HepG2 (cell line): ENCODE results near the gene FKBP1B. TPM values are rescaled to one million over a fixed set of nuclear protein-coding genes. Genes with fewer than 3 reads are reported as not detected.

Source experiments
- ATAC-seq: fragments of 200-7000 bp; cut with Tn5 transposase; 3 replicates; pipeline ENCODE4 v1.9.1; 2020; ENCODE audit warnings: mild to moderate bottlenecking, moderate library complexity
- BruUV-seq: library from RNA; stranded (reverse); fragments of 400-500 nt; replicated peaks from 2 replicates; lab custom pipeline; 2021; lab: Mats Ljungman, UMichigan
- CTCF ChIA-PET: fragments of 300-600 bp; formaldehyde crosslinking; extraction: SDS; loops from one replicate; lab custom pipeline; 2021; ENCODE audit warnings: low total read pairs, inconsistent platforms, low intra/inter-chr PET ratio; lab: Yijun Ruan, JAX
- POLR2A ChIA-PET: fragments of 350-600 bp; sonication (Branson Sonifier 250); formaldehyde crosslinking; loops from one replicate; lab custom pipeline; 2020; ENCODE audit warnings: antibody characterized with exemption, inconsistent platforms; lab: Yijun Ruan, JAX
- DNase-seq: peaks from one replicate; pipeline ENCODE4 v3.0.0-alpha.2; 2015; ENCODE audit warnings: low spot score
- FAIRE-seq: peaks from 3 replicates; lab custom pipeline; 2011; peaks lifted over from hg19 to GRCh38; lab: Jason Lieb, UNC
- H2AFZ ChIP-seq: one replicate; pipeline ENCODE4 v1.6.1; 2011; ENCODE audit warnings: low read length, inconsistent platforms
- H3K27ac ChIP-seq: fragments of 300-600 bp; 3 replicates; pipeline ENCODE4 v1.8.0; 2011; ENCODE audit warnings: mixed run types, mild to moderate bottlenecking, mixed read lengths, low read length, inconsistent platforms; ENCODE audit not compliant: insufficient read depth; ENCODE audit errors: extremely low read length
- H3K27me3 ChIP-seq, 2 experiments: fragments of 200-600 bp in 1 of 2; 2 replicates in 1 of 2; 3 replicates in 1 of 2; pipeline versions ENCODE4 v1.6.0 to v1.8.0; 2011; ENCODE audit warnings: low read length in 2 of 2, mild to moderate bottlenecking in 2 of 2, moderate library complexity in 2 of 2, inconsistent platforms in 1 of 2; ENCODE audit not compliant: insufficient read depth in 2 of 2, control insufficient read depth in 1 of 2
- H3K36me3 ChIP-seq, 2 experiments: fragments of 200-600 bp in 1 of 2; replicated peaks in 1 of 2; 2 replicates in 1 of 2; 3 replicates in 1 of 2; pipeline versions ENCODE4 v1.5.1 to v1.8.0; 2011; ENCODE audit warnings: low read length in 2 of 2, inconsistent platforms in 1 of 2; ENCODE audit not compliant: insufficient read depth in 2 of 2, control insufficient read depth in 1 of 2
- H3K4me1 ChIP-seq: 2 replicates; pipeline ENCODE4 v1.5.1; 2012; ENCODE audit warnings: low read length, inconsistent platforms; ENCODE audit not compliant: insufficient read depth
- H3K4me2 ChIP-seq: 2 replicates; pipeline ENCODE4 v1.6.0; 2011; ENCODE audit warnings: low read depth, low read length, inconsistent platforms
- H3K4me3 ChIP-seq, 3 experiments: fragments of 200-600 bp in 1 of 3; sonication (generic), shearing (Covaris generic) in 1 of 3; replicated peaks in 1 of 3; 2 replicates each; pipeline ENCODE4 v1.5.1; 2011 to 2016; ENCODE audit warnings: low read length in 3 of 3, inconsistent platforms in 2 of 3, low read depth in 2 of 3, mild to moderate bottlenecking in 2 of 3, control low read depth in 1 of 3, mixed read lengths in 1 of 3; ENCODE audit not compliant: insufficient read depth in 1 of 3
- H3K79me2 ChIP-seq: one replicate; pipeline ENCODE4 v1.6.1; 2011; ENCODE audit warnings: low read length, inconsistent platforms; ENCODE audit not compliant: insufficient read depth
- H3K9ac ChIP-seq: 2 replicates; pipeline ENCODE4 v1.6.0; 2011; ENCODE audit warnings: mild to moderate bottlenecking, low read depth, low read length, inconsistent platforms; ENCODE audit not compliant: insufficient read depth
- H3K9me3 ChIP-seq: 2 replicates; pipeline ENCODE4 v1.5.1; 2012; ENCODE audit warnings: mild to moderate bottlenecking, low read length
- H4K20me1 ChIP-seq: 2 replicates; pipeline ENCODE4 v1.6.0; 2011; ENCODE audit warnings: inconsistent platforms, mild to moderate bottlenecking, low read length, moderate library complexity; ENCODE audit not compliant: insufficient read depth
- EEA1 ChIP-seq: sonication (generic); formaldehyde crosslinking; IDR thresholded peaks from 2 replicates; pipeline ENCODE4 v1.5.1; 2020; ENCODE audit warnings: mild to moderate bottlenecking, missing genetic modification reagents, borderline replicate concordance
- HCFC1 ChIP-seq: fragments of 150-350 bp; IDR thresholded peaks from 2 replicates; pipeline ENCODE4 v1.6.1; 2014; ENCODE audit warnings: low read depth, low read length
- HMG20A ChIP-seq: IDR thresholded peaks from 2 replicates; pipeline ENCODE4 v1.6.1; 2016; ENCODE audit warnings: borderline replicate concordance
- MTA3 ChIP-seq: sonication (generic); formaldehyde crosslinking; IDR thresholded peaks from 2 replicates; pipeline ENCODE4 v1.4.0; 2020; ENCODE audit warnings: missing genetic modification reagents
- NR0B2 ChIP-seq: sonication (generic); formaldehyde crosslinking; IDR thresholded peaks from 2 replicates; pipeline ENCODE4 v1.4.0; 2020; ENCODE audit warnings: mild to moderate bottlenecking, missing genetic modification reagents
- PAF1 ChIP-seq: IDR thresholded peaks from 2 replicates; pipeline ENCODE4 v1.6.1; 2016; ENCODE audit warnings: missing genetic modification reagents, missing compliant biosample characterization
- RELA ChIP-seq: sonication (generic); formaldehyde crosslinking; IDR thresholded peaks from 2 replicates; pipeline ENCODE4 v1.4.0; 2020; ENCODE audit warnings: missing genetic modification reagents
- SAFB2 ChIP-seq: sonication (generic); formaldehyde crosslinking; IDR thresholded peaks from 2 replicates; pipeline ENCODE4 v1.5.1; 2020; ENCODE audit warnings: missing genetic modification reagents, low read depth, mild to moderate bottlenecking, borderline replicate concordance
- SPEN ChIP-seq: sonication (generic); formaldehyde crosslinking; IDR thresholded peaks from 2 replicates; pipeline ENCODE4 v1.5.1; 2020; ENCODE audit warnings: low read depth, mild to moderate bottlenecking, missing genetic modification reagents
- STAT5B ChIP-seq: sonication (generic); formaldehyde crosslinking; IDR thresholded peaks from 2 replicates; pipeline ENCODE4 v1.4.0; 2020; ENCODE audit warnings: missing genetic modification reagents
- ZBTB3 ChIP-seq: sonication (generic); formaldehyde crosslinking; IDR thresholded peaks from 2 replicates; pipeline ENCODE4 v1.4.0; 2020; ENCODE audit warnings: low read depth, mild to moderate bottlenecking, moderate library complexity, missing genetic modification reagents, borderline replicate concordance
- ZFP1 ChIP-seq: IDR thresholded peaks from 2 replicates; pipeline ENCODE4 v1.6.1; 2016
- ZFP36L1 ChIP-seq: sonication (generic); formaldehyde crosslinking; IDR thresholded peaks from 2 replicates; pipeline ENCODE4 v1.8.0; 2022; ENCODE audit warnings: mild to moderate bottlenecking, missing genetic modification reagents, moderate library complexity
- ZNF136 ChIP-seq: sonication (generic); formaldehyde crosslinking; IDR thresholded peaks from 2 replicates; pipeline ENCODE4 v1.8.1; 2022; ENCODE audit warnings: low read depth, mild to moderate bottlenecking, moderate library complexity, missing genetic modification reagents
- ZSCAN30 ChIP-seq: sonication (generic); formaldehyde crosslinking; IDR thresholded peaks from 2 replicates; pipeline ENCODE4 v1.5.0; 2020; ENCODE audit warnings: mild to moderate bottlenecking, missing genetic modification reagents
- WGBS: methylation state at CpG from one replicate; pipeline ENCODE4 v1.1.6; 2017; ENCODE audit warnings: low lambda C conversion rate; 5-methylcytosine and 5-hydroxymethylcytosine counted together
- in situ Hi-C: cut with HindIII; loops from 2 replicates; pipeline ENCODE4 v1.10.0; 2017; ENCODE audit warnings: low pct_unique_long_range_greater_than_20kb; ENCODE audit not compliant: extremely low pct_ligation_motif_present
- intact Hi-C: fragments of 100-400 bp; cut with micrococcal nuclease; formaldehyde crosslinking; loops from one replicate; pipeline ENCODE4 v1.10.0; 2022; ENCODE audit not compliant: unreplicated experiment
- polyA plus RNA-seq, 8 experiments: library from polyadenylated mRNA; depleted of rRNA in 3 of 8; stranded (reverse) in 7 of 8; unstranded in 1 of 8; fragments of >200 nt; fragmentation: Illumina TruSeq in 4 of 8; extraction: Trizol in 4 of 8; gene quantifications; 2 replicates each; pipeline versions ENCODE4 v1.2.1 to v1.2.3, GENCODE V29; 2011 to 2016; ENCODE audit warnings: low read depth in 4 of 8, missing spikeins in 1 of 8, mixed read lengths in 1 of 8; ENCODE audit not compliant: insufficient read depth in 1 of 8
- total RNA-seq, 5 experiments: library from RNA; depleted of rRNA; stranded (reverse); fragments of >200 nt; fragmentation: Illumina TruSeq; extraction: Trizol; gene quantifications; 2 replicates each; pipeline ENCODE4 v1.2.3, GENCODE V29; 2016; ENCODE audit warnings: low read depth in 1 of 5
- TF ChIP-seq, protein P1 (sequence below): IDR thresholded peaks from 2 replicates; pipeline ENCODE4 v1.6.1; 2012; ENCODE audit warnings: low read depth, low read length, improper control_type of control experiment
- TF ChIP-seq, protein P2 (sequence below): sonication (generic); formaldehyde crosslinking; IDR thresholded peaks from 2 replicates; pipeline ENCODE4 v1.5.1; 2020; ENCODE audit warnings: missing genetic modification reagents, mild to moderate bottlenecking, borderline replicate concordance
- TF ChIP-seq, protein P3 (sequence below): IDR thresholded peaks from 2 replicates; pipeline ENCODE4 v1.6.1; 2016; ENCODE audit warnings: missing compliant biosample characterization, missing genetic modification reagents, borderline replicate concordance

The FKBP1B gene
- total and polyA plus RNA-seq, 2 of the 13 experiments (the other 11 are each of a cell fraction or from before 2014, with no cell fraction given) = 35.2 to 96.3 TPM

DNA sequence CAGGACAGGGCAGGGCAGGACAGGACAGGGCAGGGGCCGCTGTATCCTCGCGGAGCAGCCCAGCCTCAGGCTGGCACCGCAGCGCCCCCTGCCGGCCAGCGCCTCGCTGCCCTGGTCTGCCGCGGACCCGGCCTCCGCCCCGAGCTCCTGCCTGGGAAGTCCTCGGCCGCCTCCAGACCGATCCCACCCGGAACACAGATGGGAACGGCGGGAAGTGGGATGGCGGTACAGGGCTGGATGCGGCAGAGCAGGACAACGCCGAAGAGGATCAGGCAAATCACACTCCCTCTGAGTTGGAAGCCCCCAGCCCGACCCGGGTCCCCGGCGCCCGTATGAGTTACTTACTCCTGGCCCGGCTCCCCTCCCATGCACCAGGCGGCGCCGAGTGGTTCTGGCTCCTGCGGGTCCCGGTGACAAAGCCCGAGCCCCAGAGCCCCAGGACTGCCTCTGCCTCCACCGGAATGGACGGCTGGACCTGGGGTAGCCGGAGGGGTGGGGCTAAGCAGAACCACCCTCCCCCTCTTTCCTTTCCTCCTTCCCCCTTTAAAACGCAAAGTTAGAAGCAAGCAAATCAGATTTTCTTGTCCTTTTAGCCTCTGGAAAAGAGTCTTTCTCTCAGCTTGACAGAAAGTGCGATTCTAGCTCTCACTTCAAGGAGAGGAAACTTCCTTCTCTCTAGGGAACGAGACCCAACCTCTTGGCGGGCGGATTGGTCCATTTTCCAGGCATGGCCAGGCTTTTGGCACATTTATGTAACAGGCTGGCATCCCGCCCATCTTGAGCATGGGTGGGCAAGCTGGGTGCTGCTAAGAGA, 35.1 kb downstream of the FKBP1B start, which contains the start of gene TP53I3:
Gene TP53I3, minus strand, starts transcription at position 449 of the 814 bp plus-strand sequence. CDS start 508 bp downstream, outside the sequence.
- ATAC-seq = peak; percentile 92
- Histone ChIP-seq H4K20me1 (no peaks in the 10 kb centered on the region), H2AFZ (peak within 1 kb of the TSS; percentile 88), H3K36me3 (peaks cover 5 to 9% of the 10 kb centered on the region in 2 experiments; a peak in 3 of 5 replicates), H3K4me1 (peaks cover 30% of the 10 kb centered on the region), H3K79me2 (no peaks in the 10 kb centered on the region), H3K27ac (peak within 1 kb of the TSS; percentile 89), H3K4me3 (peak within 1 kb of the TSS; percentile 67 to 84 (median 74)), H3K4me2 (peak within 1 kb of the TSS; percentile 91), H3K27me3 (no peaks in the 10 kb centered on the region; a peak in 1 of 5 replicates), H3K9me3 (no peaks in the 10 kb centered on the region), H3K9ac (peak within 1 kb of the TSS; percentile 79)
- DNase-seq = peak; percentile 87
- CTCF ChIA-PET = interaction anchor here (0.7 to 3.5 kb wide), 6 partner anchors 27 to 157 kb away, joined by 3 to 71 read pairs (median 8); partner anchors contain the start of gene ATAD2B
- intact Hi-C loops = loop anchor here (1.0 to 5.0 kb wide), 6 partner anchors 37 to 262 kb away; partner anchors contain the start of genes ATAD2B, FAM228B, PFN4 and WDCP
- peak; percentile 63 for FAIRE-seq
- in situ Hi-C loops = loop anchor here (10.0 kb wide), 1 partner anchor 80 kb away; no protein-coding TSS in a partner anchor
- TSS peak; percentile 56 for BruUV-seq
- POLR2A ChIA-PET = interaction anchor here (0.6 to 3.4 kb wide), 42 partner anchors 8 to 629 kb away, joined by 3 to 99 read pairs (median 5); partner anchors contain the start of genes ATAD2B, FAM228B, ITSN2 and PFN4
- 3% methylated on average over 13 of the region's 44 CpGs for WGBS
- TF ChIP-seq ZNF136 = no peak; the same call in 1 of the 2 replicates
- TF ChIP-seq ZFP36L1 (CRISPR knock-in tag) = peak; percentile 60; the same call in 1 of the 2 replicates
- TF ChIP-seq SPEN (CRISPR knock-in tag) = peak; percentile 79
- no peak; the same call in 1 of the 2 replicates for TF ChIP-seq HCFC1
- TF ChIP-seq ZSCAN30 (CRISPR knock-in tag) = no peak
- TF ChIP-seq, protein P1, sequence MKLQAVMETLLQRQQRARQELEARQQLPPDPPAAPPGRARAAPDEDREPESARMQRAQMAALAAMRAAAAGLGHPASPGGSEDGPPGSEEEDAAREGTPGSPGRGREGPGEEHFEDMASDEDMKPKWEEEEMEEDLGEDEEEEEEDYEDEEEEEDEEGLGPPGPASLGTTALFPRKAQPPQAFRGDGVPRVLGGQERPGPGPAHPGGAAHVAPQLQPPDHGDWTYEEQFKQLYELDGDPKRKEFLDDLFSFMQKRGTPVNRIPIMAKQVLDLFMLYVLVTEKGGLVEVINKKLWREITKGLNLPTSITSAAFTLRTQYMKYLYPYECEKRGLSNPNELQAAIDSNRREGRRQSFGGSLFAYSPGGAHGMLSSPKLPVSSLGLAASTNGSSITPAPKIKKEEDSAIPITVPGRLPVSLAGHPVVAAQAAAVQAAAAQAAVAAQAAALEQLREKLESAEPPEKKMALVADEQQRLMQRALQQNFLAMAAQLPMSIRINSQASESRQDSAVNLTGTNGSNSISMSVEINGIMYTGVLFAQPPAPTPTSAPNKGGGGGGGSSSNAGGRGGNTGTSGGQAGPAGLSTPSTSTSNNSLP = 0 out of 2 replicates have a peak, but pooled peaks have one; percentile 9
- TF ChIP-seq, protein P2, sequence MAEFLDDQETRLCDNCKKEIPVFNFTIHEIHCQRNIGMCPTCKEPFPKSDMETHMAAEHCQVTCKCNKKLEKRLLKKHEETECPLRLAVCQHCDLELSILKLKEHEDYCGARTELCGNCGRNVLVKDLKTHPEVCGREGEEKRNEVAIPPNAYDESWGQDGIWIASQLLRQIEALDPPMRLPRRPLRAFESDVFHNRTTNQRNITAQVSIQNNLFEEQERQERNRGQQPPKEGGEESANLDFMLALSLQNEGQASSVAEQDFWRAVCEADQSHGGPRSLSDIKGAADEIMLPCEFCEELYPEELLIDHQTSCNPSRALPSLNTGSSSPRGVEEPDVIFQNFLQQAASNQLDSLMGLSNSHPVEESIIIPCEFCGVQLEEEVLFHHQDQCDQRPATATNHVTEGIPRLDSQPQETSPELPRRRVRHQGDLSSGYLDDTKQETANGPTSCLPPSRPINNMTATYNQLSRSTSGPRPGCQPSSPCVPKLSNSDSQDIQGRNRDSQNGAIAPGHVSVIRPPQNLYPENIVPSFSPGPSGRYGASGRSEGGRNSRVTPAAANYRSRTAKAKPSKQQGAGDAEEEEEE = no peak
- TF ChIP-seq STAT5B (CRISPR knock-in tag) = no peak
- no peak for TF ChIP-seq RELA
- no peak for TF ChIP-seq PAF1 (CRISPR knock-in tag)
- TF ChIP-seq, protein P3, sequence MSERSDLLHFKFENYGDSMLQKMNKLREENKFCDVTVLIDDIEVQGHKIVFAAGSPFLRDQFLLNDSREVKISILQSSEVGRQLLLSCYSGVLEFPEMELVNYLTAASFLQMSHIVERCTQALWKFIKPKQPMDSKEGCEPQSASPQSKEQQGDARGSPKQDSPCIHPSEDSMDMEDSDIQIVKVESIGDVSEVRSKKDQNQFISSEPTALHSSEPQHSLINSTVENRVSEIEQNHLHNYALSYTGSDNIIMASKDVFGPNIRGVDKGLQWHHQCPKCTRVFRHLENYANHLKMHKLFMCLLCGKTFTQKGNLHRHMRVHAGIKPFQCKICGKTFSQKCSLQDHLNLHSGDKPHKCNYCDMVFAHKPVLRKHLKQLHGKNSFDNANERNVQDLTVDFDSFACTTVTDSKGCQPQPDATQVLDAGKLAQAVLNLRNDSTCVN (CRISPR knock-in tag) = no peak; the same call in 1 of the 2 replicates
- TF ChIP-seq EEA1 = peak; percentile 65; the same call in 1 of the 2 replicates
- no peak for TF ChIP-seq NR0B2 (CRISPR knock-in tag)
- TF ChIP-seq HMG20A (CRISPR knock-in tag) = no peak
- TF ChIP-seq ZBTB3 (CRISPR knock-in tag) = no peak
- no peak for TF ChIP-seq ZFP1 (CRISPR knock-in tag)
- TF ChIP-seq MTA3 (CRISPR knock-in tag) = no peak
- peak; percentile 73; the same call in 1 of the 2 replicates for TF ChIP-seq SAFB2 (CRISPR knock-in tag)
